T-helper 1 cell treated with Interleukin-12 subunit alpha and Interleukin-12 subunit beta and Interleukin-4 antibody, amounts not matched to agents 30 μg/mL and 1 μg/mL, for 36 hours (primary cell): ENCODE measurements around the gene ANKRD28.

Experiments
- H3K27ac Mint-ChIP-seq: one replicate; pipeline ENCODE4 v1.8.0; 2021; ENCODE audit warnings: mild to moderate bottlenecking, mixed read lengths
- H3K27me3 Mint-ChIP-seq: one replicate; pipeline ENCODE4 v1.8.0; 2021; ENCODE audit warnings: low read depth, mixed read lengths
- H3K36me3 Mint-ChIP-seq: one replicate; pipeline ENCODE4 v1.8.0; 2021; ENCODE audit warnings: low read depth, mixed read lengths
- H3K4me1 Mint-ChIP-seq: one replicate; pipeline ENCODE4 v1.8.0; 2021; ENCODE audit warnings: low read depth, mixed read lengths
- H3K4me3 Mint-ChIP-seq: one replicate; pipeline ENCODE4 v1.8.0; 2021; ENCODE audit warnings: mild to moderate bottlenecking, moderate library complexity, mixed read lengths
- H3K9me3 Mint-ChIP-seq: one replicate; pipeline ENCODE4 v1.8.0; 2021; ENCODE audit warnings: mixed read lengths

ANKRD28 gene

GRCh38 chr3:15665510-15666150 is 132.1 kb downstream of the ANKRD28 start:
- Mint-ChIP-seq H3K27me3 (peaks cover 9% of the 10 kb centered on the region), H3K27ac (no peak overlapping the region), H3K4me3 (no peak overlapping the region), H3K36me3 (peaks cover 47% of the 10 kb centered on the region), H3K9me3 (peaks cover 27% of the 10 kb centered on the region), H3K4me1 (peaks cover 22% of the 10 kb centered on the region)

GRCh38 chr3:15664144-15664543 is 133.6 kb downstream of the ANKRD28 start:
- peaks cover 10% of the 10 kb centered on the region for H3K27me3 Mint-ChIP-seq
- H3K4me1 Mint-ChIP-seq: peaks cover 28% of the 10 kb centered on the region
- peaks cover 42% of the 10 kb centered on the region for H3K36me3 Mint-ChIP-seq
- H3K9me3 Mint-ChIP-seq: peaks cover 33% of the 10 kb centered on the region
- no peak overlapping the region for H3K27ac Mint-ChIP-seq
- H3K4me3 Mint-ChIP-seq: no peak overlapping the region

- H3K4me1 Mint-ChIP-seq: peaks cover 13% of the 10 kb centered on the region
- H3K9me3 Mint-ChIP-seq: peaks cover 60% of the 10 kb centered on the region
- peaks cover 10% of the 10 kb centered on the region for H3K27me3 Mint-ChIP-seq
- peaks cover 34% of the 10 kb centered on the region for H3K36me3 Mint-ChIP-seq
- no peak overlapping the region for H3K27ac Mint-ChIP-seq
- no peak overlapping the region for H3K4me3 Mint-ChIP-seq
These were observed 137.5 kb downstream of the ANKRD28 start for GRCh38 chr3:15660055-15660935.

- Mint-ChIP-seq H3K4me3 (no peak overlapping the region), H3K9me3 (peaks cover 60% of the 10 kb centered on the region), H3K27ac (no peak overlapping the region), H3K36me3 (peaks cover 29% of the 10 kb centered on the region), H3K4me1 (peaks cover 13% of the 10 kb centered on the region), H3K27me3 (peaks cover 10% of the 10 kb centered on the region)
These were observed 138.4 kb downstream of the ANKRD28 start for GRCh38 chr3:15659254-15659975.

GRCh38 chr3:15657016-15657415 is 140.8 kb downstream of the ANKRD28 start:
- H3K4me1 Mint-ChIP-seq: peaks cover 13% of the 10 kb centered on the region
- H3K27ac Mint-ChIP-seq: no peak overlapping the region
- H3K36me3 Mint-ChIP-seq: peaks cover 30% of the 10 kb centered on the region
- no peak overlapping the region for H3K4me3 Mint-ChIP-seq
- peaks cover 58% of the 10 kb centered on the region for H3K9me3 Mint-ChIP-seq
- H3K27me3 Mint-ChIP-seq: peaks cover 14% of the 10 kb centered on the region

- Mint-ChIP-seq H3K9me3 (peaks cover 51% of the 10 kb centered on the region), H3K27me3 (peaks cover 13% of the 10 kb centered on the region), H3K4me1 (peaks cover 11% of the 10 kb centered on the region), H3K36me3 (peaks cover 28% of the 10 kb centered on the region), H3K27ac (no peak overlapping the region), H3K4me3 (no peak overlapping the region)
These were observed 141.4 kb downstream of the ANKRD28 start for GRCh38 chr3:15656342-15656741.

GRCh38 chr3:15654891-15655290 is 142.9 kb downstream of the ANKRD28 start:
- Mint-ChIP-seq H3K4me1 (peaks cover 12% of the 10 kb centered on the region), H3K36me3 (peaks cover 24% of the 10 kb centered on the region), H3K27ac (no peak overlapping the region), H3K9me3 (peaks cover 46% of the 10 kb centered on the region), H3K27me3 (peaks cover 18% of the 10 kb centered on the region), H3K4me3 (no peak overlapping the region)

GRCh38 chr3:15654127-15654526 is 143.7 kb downstream of the ANKRD28 start:
- Mint-ChIP-seq H3K27ac (no peak overlapping the region), H3K4me3 (no peak overlapping the region)

GRCh38 chr3:15653321-15653720 is 144.5 kb downstream of the ANKRD28 start:
- Mint-ChIP-seq H3K36me3 (peaks cover 21% of the 10 kb centered on the region), H3K27ac (no peak overlapping the region), H3K4me1 (peaks cover 13% of the 10 kb centered on the region), H3K4me3 (no peak overlapping the region), H3K9me3 (peaks cover 37% of the 10 kb centered on the region), H3K27me3 (peaks cover 23% of the 10 kb centered on the region)

More at GRCh38 chr3:15654127-15654526, 143.7 kb downstream of the ANKRD28 start:
- peaks cover 12% of the 10 kb centered on the region for H3K4me1 Mint-ChIP-seq
- H3K36me3 Mint-ChIP-seq: peaks cover 24% of the 10 kb centered on the region
- peaks cover 45% of the 10 kb centered on the region for H3K9me3 Mint-ChIP-seq
- H3K27me3 Mint-ChIP-seq: peaks cover 23% of the 10 kb centered on the region

- H3K4me1 Mint-ChIP-seq: peaks cover 31% of the 10 kb centered on the region
- H3K36me3 Mint-ChIP-seq: peaks cover 17% of the 10 kb centered on the region
- H3K27ac Mint-ChIP-seq: no peak overlapping the region
- H3K9me3 Mint-ChIP-seq: peaks cover 23% of the 10 kb centered on the region
- no peak overlapping the region for H3K4me3 Mint-ChIP-seq
- H3K27me3 Mint-ChIP-seq: peaks cover 23% of the 10 kb centered on the region
These were observed 146.4 kb downstream of the ANKRD28 start for GRCh38 chr3:15651396-15651795.

- peak overlapping the region; percentile 27 for H3K27ac Mint-ChIP-seq
- peaks cover 11% of the 10 kb centered on the region for H3K9me3 Mint-ChIP-seq
- peaks cover 16% of the 10 kb centered on the region for H3K36me3 Mint-ChIP-seq
- no peak overlapping the region for H3K4me3 Mint-ChIP-seq
- peaks cover 44% of the 10 kb centered on the region for H3K4me1 Mint-ChIP-seq
- peaks cover 23% of the 10 kb centered on the region for H3K27me3 Mint-ChIP-seq
These were observed 147.9 kb downstream of the ANKRD28 start for GRCh38 chr3:15649858-15650257.

GRCh38 chr3:15649341-15649740 is 148.4 kb downstream of the ANKRD28 start:
- peaks cover 16% of the 10 kb centered on the region for H3K36me3 Mint-ChIP-seq
- no peak overlapping the region for H3K4me3 Mint-ChIP-seq
- peaks cover 9% of the 10 kb centered on the region for H3K9me3 Mint-ChIP-seq
- H3K27me3 Mint-ChIP-seq: peaks cover 23% of the 10 kb centered on the region
- H3K27ac Mint-ChIP-seq: peak overlapping the region; percentile 27
- H3K4me1 Mint-ChIP-seq: peaks cover 44% of the 10 kb centered on the region

- H3K9me3 Mint-ChIP-seq: peaks cover 4% of the 10 kb centered on the region
- peak overlapping the region; percentile 58 for H3K4me3 Mint-ChIP-seq
- peaks cover 22% of the 10 kb centered on the region for H3K27me3 Mint-ChIP-seq
- peak overlapping the region; percentile 52 for H3K27ac Mint-ChIP-seq
- peaks cover 18% of the 10 kb centered on the region for H3K36me3 Mint-ChIP-seq
- H3K4me1 Mint-ChIP-seq: peaks cover 44% of the 10 kb centered on the region
These were observed 150.1 kb downstream of the ANKRD28 start for GRCh38 chr3:15647611-15648167.

GRCh38 chr3:15646851-15647511 is 150.8 kb downstream of the ANKRD28 start:
- H3K4me3 Mint-ChIP-seq: peak overlapping the region; percentile 58
- peaks cover 46% of the 10 kb centered on the region for H3K4me1 Mint-ChIP-seq
- H3K36me3 Mint-ChIP-seq: peaks cover 18% of the 10 kb centered on the region
- H3K27ac Mint-ChIP-seq: peak overlapping the region; percentile 52
- peaks cover 4% of the 10 kb centered on the region for H3K9me3 Mint-ChIP-seq
- peaks cover 20% of the 10 kb centered on the region for H3K27me3 Mint-ChIP-seq
